Stimulated activated CD8-positive, alpha-beta memory T cell treated with anti-CD3 and anti-CD28 coated beads, Interleukin-12 subunit alpha, Interleukin-12 subunit beta, amount 100 ng/mL, for 1 hour (primary cell): ENCODE measurements around the gene PVR.
"Not testable (repeated sequence)": the region's sequence is repeated elsewhere in the genome, so short reads cannot be mapped to it uniquely, and the experiment has no call there.

Experiments used
- DNase-seq: peaks from one replicate; pipeline ENCODE4 v3.0.0-alpha.2; 2020; ENCODE audit warnings: low read depth

The PVR gene, protein sequence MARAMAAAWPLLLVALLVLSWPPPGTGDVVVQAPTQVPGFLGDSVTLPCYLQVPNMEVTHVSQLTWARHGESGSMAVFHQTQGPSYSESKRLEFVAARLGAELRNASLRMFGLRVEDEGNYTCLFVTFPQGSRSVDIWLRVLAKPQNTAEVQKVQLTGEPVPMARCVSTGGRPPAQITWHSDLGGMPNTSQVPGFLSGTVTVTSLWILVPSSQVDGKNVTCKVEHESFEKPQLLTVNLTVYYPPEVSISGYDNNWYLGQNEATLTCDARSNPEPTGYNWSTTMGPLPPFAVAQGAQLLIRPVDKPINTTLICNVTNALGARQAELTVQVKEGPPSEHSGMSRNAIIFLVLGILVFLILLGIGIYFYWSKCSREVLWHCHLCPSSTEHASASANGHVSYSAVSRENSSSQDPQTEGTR

DNA sequence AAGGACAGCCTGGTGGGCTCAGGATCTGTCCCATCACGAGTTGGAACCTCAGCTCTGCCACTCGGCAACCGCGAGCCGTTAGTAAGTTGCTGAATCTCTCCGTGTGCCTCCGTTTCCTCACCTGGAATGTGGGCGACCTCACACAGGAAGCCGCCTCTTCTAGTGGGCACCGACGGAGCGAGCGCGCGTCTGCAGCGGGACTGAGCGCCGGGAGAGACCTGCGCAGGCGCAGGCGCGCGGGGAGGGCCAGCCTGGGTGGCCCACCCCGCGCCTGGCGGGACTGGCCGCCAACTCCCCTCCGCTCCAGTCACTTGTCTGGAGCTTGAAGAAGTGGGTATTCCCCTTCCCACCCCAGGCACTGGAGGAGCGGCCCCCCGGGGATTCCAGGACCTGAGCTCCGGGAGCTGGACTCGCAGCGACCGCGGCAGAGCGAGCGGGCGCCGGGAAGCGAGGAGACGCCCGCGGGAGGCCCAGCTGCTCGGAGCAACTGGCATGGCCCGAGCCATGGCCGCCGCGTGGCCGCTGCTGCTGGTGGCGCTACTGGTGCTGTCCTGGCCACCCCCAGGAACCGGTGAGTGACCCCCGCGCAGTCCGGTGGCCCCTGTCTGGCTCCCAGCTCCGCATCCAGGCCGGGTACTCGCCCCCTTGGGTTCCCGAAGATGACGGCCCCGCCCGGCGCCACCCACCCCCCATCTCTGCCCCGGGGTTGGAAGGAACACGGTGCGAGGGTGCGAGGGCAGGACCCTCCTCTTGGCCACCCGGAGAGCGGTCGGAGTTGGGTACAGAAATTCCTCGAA, at the start of gene PVR:
TSS of gene PVR (plus strand) at position 306 of the 797 bp plus-strand sequence. CDS start at position 493, 187 bp downstream.
- DNase-seq, result no peak

DNA sequence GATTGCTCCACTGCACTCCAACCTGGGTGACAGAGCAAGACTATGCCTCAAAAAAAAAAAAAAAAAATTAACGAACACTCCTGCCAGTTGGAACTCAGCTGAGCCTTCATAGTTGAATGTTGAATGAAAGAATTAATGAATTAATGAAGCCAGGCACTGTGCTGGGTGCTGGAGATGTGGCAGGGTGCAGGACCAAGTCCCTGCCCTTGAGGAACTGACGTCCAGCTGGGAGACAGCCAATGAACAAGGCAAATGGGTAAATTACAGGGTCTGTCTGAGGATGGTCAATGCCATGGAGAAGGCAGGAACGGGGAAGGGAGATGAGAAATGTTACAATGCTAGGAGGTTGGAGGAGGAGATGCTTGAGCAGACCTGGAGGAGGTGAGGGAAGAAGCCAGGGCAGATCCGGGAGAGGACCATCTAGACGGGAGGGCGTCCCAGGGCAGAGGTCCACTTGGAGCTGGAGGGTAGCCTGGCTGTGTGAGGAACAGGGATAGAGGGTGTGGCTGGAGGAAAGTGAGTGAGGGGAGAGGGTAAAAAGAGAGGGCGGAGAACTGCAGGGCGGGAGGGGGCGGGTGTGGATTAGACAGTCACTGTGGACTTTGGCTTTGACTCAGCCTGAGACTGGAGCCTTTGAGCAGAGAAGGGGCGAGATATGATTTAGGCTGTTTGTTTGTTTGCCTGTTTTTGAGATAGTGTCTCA, 47.1 kb upstream of the PVR start:
- no peak for DNase-seq

DNA sequence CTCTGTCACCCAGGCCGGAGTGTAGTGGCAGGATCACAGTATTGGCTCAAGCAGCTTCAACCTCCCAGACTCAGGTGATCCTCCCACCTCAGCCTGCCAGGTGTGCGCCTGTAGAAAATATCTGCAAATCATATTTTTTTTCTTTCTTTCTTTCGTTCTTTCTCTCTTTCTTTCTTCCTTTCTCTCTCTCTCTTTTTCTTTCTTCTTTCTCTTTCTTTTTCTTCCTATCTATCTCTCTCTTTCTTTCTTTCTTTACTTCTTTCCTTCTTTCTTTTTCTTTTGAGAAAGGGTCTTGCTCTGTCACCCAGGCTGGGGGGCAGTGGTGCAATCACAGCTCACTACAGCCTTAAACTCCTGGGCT, 46.6 kb upstream of the PVR start:
- no peak for DNase-seq

DNA sequence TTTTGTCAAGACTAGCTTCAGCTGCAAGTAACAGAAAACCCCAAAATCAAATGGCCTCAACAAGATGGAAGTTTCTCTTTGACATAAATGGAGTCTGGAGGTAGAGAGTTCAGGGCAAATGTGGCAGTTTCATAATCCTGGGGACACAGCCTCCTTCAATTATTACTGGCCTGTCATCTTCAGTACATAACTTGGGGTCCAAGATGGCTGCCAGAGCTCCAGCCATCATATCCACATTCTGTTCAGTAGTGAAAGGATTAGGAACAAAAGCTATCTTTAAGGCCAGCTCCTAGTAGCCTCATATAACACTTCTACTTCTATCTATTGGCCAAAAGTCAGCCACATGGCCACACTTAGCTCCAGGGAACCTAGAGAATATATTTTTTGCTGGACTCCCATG, 45.4 kb upstream of the PVR start:
- DNase-seq, result no peak

DNA sequence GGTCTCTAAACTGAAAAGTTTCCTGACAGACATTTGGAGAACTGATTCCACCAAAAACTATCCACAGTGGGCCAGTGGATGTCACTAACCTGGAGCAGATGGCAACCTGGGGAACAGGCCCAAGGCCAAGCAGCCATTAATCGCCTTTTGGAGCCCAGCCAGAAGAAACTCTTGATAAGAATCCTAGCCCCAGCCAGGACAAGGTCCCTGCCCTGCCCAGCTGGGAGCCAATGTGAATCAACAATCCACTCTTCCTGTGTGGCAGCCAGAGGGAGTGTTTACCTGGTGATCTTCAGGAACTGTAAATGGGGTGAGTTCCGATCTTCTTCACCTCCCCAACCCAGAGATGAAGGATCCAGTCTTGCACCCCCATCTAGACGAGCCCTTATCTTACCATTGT, 44.8 kb upstream of the PVR start:
- no peak for DNase-seq

DNA sequence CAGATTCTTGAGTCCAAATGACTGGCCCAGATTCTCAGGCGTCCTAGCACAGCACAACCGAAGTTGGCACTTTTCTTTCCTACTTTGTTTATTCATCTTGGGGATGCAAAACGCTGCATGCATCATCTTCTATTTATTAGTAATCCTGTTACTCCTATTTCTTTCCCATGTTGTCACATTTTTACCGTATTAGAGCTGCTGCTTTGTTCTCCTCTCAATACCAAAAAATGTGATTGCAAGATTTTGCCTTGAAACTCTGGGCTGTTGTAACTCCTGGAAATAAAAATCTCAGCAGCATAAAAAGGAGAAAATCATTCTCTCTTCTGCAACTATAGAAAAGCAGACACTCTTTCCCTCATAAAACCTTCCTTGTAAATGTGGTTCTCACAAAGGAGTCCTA, 43.2 kb upstream of the PVR start:
- DNase-seq, result no peak

DNA sequence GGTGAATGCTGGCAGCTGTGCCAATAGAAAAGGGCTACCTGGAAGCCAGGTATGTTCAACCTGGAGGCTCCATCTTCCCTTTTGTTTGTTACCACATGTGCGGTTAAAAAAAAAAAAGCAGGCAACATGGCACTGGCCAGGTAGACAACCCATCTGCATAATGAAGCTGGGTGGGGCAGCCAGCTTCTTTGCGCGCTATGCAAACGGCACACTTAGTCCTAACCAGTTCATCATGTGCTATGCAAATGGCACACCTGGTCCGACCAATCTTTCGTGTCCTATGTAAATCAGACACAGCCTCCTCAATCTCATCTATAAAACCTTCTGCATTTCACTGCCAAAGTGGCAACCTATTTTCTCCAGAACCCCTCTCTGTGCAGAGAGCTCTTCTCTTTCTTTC, 41.6 kb upstream of the PVR start:
- DNase-seq, result no peak

DNA sequence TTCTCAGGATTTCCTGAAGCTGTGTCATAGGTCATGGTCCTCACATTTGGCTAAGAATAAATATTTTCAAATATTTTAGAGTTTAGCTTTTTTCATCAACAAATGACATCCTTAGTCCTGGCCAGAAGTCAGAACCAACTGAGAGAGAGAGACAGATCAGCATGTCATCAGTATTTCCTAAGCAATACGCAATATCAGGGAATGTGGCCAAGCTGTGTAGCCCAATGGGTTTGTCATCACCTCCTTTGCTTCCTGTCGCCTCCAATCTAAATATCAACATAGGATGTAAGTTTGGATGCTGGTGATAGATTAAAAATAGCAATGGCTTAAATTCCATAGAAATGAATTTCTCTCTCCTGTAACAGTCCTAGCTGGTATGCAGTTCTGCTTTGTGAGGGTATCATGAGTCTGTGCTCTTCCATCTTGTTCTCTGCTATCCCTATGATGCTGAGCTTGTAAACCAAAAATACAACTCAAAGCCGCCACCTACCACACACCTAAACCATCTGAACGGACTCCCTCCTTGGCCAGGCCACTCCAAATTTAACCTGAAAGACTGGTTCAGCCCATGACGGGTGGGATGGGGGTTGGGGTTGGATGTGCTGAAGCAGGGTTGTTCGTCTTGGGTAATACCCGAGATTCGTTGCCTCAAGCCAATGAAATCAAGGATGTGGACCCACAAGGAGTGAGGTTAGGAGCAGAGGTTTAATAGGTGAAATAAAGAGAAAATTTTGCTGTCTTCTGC, 40.3 kb upstream of the PVR start:
- no peak for DNase-seq

DNA sequence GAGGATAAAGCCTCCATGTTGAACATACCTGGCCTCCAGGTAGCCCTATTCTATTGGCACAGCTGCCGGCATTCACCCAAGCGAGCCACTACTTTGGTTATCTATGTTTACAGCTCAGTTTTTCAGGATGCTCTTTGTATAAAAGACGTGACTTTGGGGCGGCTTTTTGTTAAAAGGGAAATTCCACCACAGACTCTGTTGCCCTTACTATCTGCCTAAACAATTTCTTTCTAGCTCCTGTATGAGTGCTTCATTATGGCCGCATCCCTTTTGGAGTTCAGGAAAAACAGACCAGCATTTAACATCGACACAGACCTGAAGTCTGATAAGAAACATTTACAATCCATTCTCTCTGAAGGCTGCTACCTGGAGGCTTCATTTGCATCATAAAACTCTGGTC, 39.5 kb upstream of the PVR start:
- no peak for DNase-seq

DNA sequence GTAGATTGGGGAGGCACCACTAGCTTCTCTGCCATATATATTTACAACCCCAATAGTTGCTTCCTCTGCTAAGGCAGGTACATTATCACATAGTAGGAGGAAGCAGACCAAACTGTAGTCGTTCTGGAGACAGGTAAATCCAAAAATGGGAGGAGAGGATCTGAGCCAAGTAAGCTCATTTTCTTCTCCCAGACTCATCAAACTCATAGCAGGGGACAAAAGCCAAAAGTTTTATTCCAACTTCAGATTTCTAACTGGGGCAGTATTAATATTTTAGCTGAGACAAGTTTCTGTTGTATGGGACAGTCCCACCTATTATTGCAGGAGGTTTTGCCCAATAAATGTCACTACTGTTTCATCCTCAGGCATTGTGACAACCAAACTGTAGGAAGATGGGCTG, 38.2 kb upstream of the PVR start:
- DNase-seq, result no peak

DNA sequence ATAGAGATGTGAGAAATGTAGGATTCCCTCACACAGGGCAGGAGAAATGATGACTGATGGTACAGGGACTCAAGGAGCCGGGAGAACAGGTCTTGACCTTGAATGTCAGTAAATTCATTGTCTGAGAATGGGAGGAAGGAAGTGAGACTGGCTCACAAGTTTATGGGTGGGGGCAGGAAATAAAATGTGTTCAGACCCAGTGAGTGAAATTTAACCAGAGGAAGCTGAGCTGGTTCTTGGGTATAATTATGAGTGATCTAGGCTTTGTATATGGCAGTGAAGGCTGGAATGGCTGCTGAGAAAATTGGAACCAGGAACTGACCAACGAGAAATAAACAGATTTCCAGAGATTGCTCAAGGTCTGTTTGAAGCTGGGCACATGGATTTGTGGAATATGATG, 36.7 kb upstream of the PVR start:
- DNase-seq, result no peak

DNA sequence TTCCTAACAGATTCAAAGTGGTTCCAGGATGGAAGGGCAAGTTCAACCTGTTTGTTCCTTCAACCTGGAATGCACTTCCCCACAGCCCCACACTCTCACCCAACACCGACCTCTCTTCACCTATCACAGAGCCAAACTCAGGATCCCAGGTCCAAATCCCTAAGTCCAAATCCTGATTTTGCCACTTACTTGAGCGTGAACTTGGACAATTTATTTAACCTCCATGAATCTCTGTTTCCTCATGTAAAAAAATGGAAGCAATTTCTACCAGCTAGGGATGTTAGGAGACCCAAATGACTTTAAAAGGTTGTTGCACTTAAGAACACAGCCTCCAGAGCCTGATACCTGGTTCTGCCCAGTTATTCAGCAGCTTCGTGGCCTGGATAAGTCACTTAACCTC, 35.8 kb upstream of the PVR start:
- no peak for DNase-seq

DNA sequence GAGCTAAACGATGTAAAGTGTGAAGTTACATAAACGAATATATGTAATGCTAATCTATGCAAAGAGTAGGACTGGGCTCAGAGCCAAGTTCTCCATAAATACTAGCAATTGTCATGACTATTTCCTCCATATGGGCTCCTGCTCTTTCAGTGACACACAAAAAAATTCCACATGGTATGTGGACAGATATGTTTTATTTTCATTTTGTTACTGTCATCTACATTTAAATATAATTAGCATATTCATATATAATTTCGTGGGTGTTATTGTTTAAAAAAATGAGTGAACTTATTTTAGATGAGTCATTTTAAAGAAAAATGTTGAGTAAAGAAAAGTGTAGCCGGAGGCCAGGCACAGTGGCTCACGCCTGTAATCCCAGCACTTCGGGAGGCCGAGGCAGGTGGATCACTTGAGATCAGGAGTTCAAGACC, 35.3 kb upstream of the PVR start:
- DNase-seq, result no peak

DNA sequence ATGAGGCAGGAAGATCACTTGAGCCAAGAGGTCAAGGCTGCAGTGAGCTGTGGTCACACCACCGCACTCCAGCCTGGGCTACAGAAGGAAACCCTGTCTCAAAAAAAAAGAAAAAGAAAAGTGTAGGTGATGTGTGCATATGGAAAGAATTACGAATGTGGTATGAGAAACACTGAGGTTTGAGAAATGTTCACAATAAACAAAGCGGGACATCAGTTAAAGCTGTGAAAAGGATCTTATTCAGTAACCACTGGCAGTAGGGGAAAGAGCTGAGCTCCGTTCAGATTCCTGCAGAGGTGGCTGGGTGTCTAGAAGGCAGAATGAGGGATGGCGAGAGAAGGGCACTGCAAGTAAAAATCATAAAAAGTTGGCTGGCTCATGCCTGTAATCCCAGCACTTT, 34.5 kb upstream of the PVR start:
- no peak for DNase-seq

DNA sequence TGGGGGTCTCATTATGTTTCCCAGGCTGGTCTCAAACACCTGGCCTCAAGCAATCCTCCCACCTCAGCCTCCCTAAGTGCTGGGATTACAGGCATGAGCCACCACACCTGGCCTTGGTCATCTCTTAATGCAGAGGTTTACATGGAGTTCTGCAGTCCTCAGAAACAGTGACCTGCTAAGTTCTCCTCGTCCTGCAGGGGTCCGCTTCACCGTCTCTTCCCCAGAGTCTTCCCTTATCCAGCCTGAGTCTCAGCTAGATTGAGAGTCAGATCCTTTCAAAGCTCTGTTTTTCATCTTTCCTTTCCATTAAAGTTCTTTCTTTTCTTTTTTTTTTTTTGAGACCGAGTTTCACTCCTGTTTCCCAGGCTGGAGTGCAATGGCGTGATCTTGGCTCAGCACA, 33.2 kb upstream of the PVR start:
- not testable (repeated sequence) for DNase-seq

DNA sequence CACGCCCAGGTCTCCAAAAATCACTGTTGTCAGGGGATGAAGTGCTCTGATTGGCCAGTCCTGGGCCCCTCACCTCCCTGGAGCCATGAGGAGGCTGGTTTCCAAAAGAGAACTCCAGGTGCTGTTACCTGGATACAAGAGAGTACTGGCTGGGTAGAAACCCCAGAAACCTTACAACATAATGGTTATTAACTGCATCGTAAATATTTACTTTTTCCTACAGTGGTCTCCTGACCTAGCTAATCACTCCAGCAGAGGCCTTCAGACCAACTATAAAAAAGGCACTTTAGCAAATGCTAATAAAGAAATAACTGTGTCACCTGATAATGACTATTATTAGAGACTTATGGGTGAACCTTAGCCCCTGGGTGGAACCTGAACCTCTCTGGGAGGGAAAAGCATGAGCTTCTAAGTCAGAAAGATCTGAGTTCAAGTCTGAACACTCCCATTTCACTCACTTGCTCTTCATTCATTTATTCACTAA, 31.9 kb upstream of the PVR start:
- no peak for DNase-seq

DNA sequence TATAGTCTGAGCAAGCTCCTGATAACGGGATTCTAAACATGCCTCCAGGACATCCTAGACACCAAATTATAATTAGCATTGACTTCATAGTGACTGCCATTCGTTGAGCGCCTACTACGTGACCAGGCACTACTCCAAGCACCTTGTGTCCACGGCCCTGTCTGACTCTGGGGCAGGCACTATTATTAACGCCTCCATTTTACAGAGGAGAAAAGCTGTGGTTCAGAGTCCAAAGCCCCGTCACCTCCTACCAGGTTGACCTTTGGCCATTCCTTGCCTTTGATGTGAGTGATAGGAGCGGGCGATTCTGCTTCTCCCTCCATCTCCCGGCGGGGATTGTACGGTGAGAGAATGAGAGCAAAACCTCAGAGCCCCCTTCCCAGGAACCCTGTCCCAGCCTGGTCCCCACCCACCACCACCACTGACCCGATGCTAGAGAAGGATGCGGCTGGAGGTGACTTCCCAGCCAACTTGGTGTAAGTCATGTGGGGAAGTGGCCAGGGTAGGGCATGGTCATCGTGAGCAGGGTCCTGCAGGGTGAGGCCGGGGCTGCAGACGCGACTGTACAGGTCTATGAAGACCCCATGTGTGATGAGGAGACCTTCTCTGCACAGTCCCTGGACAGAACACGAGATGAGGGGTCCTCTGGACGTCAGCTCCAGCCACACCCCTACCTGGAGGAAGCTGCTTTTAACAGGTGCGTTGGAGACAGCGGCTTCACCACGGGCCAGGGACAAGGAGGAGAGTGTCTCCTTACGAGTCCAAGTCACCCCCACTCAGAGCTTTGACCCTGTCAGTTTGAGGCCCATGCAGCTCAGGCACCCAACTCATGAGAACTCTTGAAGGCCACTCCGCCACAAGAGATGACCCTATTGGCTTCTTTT, 30.2 kb upstream of the PVR start, which contains the start of gene IGSF23:
TSS of gene IGSF23 (plus strand) at position 269 of the 884 bp plus-strand sequence. CDS start at position 352, 83 bp downstream.
- no peak for DNase-seq

DNA sequence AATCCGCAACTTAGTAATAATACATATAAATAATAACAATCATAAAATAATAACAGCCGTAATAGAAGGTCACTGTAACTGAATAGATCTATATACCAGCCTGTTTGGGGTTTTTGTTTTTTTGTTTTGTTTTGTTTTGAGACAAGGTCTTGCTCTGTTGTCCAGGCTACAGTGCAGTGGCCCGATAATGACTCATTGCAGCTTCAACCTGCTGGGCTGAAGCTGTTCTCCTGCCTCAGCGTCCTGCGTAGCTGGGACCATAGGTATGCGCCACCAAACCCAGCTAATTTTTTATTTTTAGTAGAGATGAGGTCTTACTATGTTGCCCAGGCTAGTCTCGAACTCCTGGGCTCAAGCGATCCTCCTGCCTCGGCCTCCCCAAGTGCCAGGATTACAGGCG, 29.4 kb upstream of the PVR start:
- no peak for DNase-seq

DNA sequence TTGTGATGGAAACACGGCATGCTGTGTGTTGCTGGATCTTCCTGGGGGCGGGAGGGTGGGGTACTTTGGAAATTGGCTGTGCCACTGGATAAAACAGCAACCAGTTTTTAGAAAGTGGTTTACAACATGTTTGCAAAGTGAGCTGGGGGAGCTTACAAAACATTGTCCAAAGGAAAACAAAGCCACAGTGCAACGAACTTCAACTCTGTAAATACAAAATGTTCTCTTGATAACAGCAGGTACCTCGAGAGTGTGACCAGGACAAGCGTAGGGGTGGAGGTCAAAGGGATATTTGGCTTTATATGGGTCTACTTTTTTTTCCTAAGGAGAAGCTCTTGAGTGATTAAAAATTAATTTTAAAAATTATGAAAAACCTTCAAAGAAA, 27.9 kb upstream of the PVR start:
- DNase-seq, result no peak

DNA sequence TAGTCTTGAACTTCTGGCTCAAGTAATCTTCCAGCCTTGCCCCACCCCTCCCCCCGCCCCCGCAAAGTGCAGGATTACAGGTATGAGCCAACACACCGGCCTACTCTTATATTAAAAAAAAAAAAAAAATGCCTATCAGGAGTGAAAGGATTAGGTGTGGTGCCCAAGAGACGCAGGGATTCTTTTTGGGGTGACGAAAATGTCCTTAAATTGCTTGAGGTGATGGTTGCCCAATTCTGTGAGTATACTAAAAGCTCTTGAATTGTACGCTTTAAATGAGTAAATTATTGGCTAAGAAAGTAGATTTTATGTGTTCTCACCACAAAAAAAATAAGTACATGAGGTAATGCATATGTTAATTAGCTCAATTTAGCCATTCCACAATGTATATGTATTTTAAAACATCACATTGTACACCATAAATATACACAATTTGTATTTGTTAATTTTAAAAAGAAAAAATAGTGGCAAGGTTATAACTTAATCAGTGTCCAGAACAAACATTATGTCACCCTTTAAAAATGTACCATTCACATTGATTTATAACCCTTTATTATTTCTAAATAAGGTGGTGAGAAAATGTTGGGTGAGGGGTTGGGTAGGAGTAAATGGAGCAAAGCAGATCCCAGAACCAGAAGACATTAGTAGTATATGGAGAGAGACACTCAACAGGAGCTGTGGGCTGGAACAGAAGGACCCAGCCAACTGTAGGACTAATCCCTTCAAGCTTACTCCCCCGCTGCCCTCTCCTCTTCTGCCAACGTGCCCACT, 26.4 kb upstream of the PVR start:
- no peak for DNase-seq
